NAMALWA (cell line): ENCODE measurements around the gene SGK2.
"Not testable (repeated sequence)": the region's sequence is repeated elsewhere in the genome, so short reads cannot be mapped to it uniquely, and the experiment has no call there.

Experiments used
- DNase-seq: peaks from one replicate; pipeline ENCODE4 v3.0.0-alpha.2; 2015; ENCODE audit warnings: low spot score

Gene SGK2

GRCh38 chr20:43603124-43603523, 44.3 kb downstream of the SGK2 start:
- DNase-seq, result no peak

GRCh38 chr20:43605715-43606114, 46.9 kb downstream of the SGK2 start:
- DNase-seq, result no peak

GRCh38 chr20:43607278-43607677, 48.5 kb downstream of the SGK2 start:
- not testable (repeated sequence) for DNase-seq

- DNase-seq, result no peak
These were observed 72.8 kb downstream of the SGK2 start for GRCh38 chr20:43631598-43631997.
